Activated CD4-positive, alpha-beta T cell treated with anti-CD3 and anti-CD28 coated beads, Interleukin-10, Interleukin-2, amounts not matched to agents 100 ng/mL and 50 ng/mL, durations not matched to agents 16 hours and 8 hours (primary cell): Measurements from ENCODE around the gene OSBPL7.
"Not testable (repeated sequence)": the region's sequence is repeated elsewhere in the genome, so short reads cannot be mapped to it uniquely, and the experiment has no call there.

Experiments
- DNase-seq: peaks from one replicate; pipeline ENCODE4 v3.0.0-alpha.2; 2020

The OSBPL7 gene

DNA sequence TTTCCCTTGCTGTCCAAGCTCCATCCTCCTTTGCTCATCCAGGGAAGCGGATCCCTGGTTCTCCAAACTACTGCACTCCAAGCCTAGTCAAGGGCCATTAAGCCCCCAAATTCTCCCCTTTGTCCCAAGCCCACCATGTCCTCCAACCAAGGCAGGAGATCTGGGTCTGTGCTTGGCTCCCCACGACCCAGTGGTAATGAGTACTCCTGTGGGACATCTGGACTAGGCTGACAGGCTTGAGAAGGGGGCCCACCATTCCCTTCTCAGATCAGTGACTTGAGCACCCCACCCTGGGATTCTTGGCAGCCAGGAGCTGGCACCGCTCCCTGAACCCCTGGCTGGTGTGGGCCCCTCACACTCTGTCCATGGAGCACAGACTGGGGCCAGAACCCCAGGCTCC is 17.1 kb downstream of the OSBPL7 start:
- no peak for DNase-seq

DNA sequence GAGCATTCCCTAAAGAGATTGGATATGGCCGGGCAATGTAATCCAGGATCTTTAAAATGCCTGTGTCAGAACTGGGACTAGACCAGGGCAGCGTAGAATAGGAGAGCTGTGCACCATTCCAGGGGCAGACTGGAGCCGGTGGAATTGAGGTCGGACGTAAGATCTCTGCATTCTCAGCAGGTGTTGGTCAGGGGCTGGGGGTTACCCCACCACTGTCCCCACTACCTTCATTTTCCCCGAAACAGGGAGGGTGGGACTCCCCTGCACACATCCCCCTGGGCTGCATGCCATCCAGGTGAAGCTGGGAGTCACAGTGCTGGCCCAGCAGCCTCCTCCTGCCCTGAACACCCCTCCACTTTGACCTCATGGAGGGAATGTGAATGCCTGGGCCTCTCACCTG is 17.8 kb downstream of the OSBPL7 start:
- no peak for DNase-seq

DNA sequence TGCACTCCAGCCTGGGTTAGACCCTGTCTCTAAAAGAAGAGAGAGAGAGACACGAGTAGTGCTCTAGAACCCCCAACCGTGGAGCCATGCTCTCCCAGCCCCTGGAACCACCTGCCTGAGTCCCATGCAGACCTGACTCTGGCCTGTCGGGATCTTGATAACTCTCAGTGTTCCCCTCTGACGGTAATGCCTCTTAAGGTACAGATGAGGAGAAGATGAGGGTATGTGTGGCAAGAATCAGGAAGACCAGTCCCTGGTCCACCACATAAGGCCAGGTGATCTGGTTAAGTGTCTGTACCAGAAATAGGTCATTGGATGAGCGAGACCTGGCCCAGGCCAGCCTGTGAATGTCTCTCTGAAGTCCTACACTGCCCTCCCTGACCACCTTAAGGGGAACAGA is 18.4 kb downstream of the OSBPL7 start:
- no peak for DNase-seq

DNA sequence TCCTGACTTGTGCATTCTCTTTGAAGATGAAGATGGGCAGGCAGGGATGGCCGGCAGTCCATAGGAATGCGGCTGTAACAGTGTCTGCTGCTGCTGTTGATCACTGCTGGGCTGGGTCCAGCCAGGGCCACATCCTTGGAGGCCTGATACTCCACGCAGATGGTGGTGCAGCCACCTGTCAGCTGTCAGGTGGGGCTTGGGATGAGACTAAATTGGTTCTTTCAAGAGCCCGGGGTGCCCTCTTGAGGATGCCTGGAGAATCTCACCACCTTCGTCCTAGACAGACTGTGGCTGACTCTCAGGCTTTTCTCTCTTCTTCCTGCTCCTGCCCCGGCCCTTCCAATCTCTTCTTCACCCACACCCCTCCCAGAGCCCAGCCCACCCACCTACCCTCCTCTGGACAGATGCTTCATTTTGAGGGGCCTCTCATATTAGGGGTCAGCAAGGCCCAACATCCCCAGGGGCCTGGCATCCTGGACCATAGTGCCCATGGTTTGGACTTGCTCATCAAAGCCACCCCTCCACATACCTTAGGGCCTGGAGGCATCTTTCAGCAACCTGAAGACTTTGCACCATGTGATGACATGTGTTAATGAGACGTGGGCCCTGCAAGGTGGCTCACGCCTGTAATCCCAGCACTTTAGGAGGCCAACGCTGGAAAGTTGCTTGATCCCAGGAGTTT is 19.1 kb downstream of the OSBPL7 start:
- DNase-seq: peak; percentile 73

DNA sequence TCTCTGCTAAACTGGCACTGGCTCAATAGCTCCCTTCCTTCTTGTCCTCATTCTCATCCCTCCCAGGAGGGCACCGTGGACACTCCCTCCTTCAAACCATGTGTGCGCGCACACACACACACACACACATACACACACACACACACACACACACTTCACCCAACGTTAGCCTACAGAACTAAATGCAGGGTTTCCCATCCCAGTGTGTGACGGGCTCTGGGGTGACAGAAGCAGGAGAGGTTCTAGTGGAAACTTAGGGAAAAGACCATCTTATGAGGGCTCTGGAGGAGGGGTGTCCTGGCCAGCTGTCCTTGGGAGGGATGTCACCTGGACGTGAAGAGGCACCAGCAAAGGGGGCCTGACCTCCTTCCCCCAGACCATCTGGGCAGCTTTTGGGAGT is 19.7 kb downstream of the OSBPL7 start:
- no peak for DNase-seq

DNA sequence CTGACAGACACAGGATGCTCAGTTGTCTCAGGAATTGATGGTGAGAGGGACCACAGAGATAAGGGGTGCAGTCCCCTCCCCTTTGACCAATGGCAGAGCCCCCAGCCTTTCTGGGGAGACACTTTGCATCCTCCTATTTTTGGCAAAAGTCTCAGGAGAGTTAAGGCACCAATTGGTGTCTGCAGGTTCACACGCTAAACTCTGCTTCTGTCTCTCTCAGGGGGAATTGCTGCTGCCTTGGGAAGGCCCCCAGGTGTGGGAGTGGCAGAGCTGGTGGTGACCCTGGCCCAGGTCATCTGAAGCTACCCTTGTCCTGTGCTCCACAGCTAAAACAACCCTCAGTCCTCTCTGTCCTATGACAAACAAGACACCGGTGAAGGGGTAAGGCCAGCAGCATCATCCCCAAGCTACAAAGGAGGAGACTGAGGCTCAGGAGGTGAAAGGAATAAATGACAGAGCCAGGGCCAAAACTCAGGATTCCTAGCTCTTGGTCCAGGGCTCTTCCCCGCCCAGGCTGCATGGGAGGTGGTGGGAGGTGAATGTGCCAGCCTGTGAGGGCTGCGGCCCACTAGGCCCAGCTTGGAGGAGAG is 20.3 kb downstream of the OSBPL7 start:
- DNase-seq: no peak

DNA sequence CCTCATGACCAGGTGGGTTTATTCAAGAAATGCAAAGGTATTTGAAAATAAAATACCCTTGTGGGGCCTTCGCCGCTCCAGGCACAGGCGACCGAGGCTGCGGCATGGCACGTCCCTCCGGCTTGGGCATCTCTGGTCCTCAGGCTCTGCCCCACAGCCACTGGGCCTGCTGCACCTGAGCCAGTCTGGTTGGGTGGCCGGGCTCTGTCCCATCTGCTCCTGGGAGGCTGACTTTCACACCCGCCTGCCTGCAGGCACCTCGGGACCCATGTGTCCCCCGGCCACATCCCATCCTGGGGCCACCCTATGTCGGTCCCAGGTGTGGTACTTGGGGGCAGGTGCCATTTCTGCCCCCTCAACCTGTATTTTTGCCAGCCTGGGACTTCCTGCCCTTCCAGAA is 20.9 kb downstream of the OSBPL7 start:
- no peak for DNase-seq

DNA sequence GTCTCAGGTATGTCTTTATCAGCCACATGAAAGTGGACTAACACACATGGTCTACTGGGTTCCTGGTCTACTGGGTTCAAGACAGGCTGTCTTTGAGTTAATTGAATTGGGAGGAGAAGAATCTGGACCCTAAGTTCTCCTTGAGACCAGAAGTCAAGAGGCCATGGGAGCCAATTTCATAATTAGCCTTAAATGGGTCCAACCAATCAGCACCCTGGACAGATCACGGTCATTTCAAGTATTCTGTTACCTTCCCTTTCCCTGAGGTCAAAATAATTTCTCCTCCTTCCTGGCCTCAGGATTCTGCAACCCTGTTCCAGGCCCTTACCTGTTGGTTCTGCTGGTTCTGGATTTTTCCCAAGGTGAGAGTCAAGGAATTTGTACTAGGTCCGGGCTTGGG is 23.8 kb downstream of the OSBPL7 start:
- DNase-seq: no peak

DNA sequence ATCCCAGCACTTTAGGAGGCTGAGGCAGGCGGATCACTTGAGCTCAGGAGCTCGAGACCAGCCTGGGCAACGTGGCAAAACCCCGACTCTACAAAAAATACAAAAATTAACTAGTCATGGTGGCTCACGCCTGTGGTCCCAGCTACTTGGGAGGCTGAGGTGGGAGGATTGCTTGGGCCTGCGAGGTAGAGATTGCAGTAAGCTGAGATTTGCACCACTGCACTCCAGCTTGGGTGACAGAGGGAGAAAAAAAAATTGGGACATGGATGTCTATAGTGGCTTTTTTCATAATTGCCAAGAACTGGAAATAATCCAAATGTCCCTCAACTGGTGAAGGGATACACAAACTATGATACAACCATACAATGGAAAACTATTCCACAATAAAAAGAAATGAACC is 28.6 kb downstream of the OSBPL7 start:
- no peak for DNase-seq

DNA sequence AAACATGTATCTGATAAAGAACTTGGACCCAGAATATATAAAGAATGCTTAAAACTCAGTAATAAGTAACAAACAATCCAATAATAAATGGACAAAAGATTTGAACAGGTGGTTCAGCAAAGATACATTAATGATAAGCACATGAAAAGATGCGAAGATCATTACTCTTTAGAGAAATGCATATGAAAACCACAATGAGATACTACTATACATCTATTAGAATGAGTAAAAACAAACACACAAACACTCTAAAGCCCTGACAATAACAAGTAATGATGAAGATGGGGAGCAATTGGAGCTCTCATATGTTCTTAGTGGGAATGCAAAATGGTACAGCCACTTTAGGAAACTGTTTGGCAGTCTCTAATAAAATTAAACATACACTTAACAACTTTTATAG is 29.1 kb downstream of the OSBPL7 start:
- DNase-seq: no peak

DNA sequence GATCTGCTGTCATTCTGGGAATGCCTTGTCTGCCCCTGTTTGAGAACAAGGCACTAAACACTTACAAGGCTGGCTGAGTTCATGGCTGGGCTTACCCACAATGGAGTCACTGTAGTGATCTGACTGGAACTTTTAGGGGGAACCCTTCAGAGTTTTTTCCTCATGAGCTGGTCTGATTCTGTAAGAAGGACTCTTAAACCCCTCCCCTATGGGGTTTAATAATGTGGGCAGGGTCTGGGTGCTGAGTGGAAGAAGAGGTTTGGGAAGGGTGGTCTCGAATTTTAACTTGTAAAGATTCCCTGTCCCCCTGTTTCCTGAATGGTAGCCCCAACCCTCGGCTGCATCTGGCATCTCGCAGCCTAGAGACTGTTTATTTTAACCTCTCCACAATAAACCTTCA is 30.6 kb downstream of the OSBPL7 start:
- DNase-seq: no peak

DNA sequence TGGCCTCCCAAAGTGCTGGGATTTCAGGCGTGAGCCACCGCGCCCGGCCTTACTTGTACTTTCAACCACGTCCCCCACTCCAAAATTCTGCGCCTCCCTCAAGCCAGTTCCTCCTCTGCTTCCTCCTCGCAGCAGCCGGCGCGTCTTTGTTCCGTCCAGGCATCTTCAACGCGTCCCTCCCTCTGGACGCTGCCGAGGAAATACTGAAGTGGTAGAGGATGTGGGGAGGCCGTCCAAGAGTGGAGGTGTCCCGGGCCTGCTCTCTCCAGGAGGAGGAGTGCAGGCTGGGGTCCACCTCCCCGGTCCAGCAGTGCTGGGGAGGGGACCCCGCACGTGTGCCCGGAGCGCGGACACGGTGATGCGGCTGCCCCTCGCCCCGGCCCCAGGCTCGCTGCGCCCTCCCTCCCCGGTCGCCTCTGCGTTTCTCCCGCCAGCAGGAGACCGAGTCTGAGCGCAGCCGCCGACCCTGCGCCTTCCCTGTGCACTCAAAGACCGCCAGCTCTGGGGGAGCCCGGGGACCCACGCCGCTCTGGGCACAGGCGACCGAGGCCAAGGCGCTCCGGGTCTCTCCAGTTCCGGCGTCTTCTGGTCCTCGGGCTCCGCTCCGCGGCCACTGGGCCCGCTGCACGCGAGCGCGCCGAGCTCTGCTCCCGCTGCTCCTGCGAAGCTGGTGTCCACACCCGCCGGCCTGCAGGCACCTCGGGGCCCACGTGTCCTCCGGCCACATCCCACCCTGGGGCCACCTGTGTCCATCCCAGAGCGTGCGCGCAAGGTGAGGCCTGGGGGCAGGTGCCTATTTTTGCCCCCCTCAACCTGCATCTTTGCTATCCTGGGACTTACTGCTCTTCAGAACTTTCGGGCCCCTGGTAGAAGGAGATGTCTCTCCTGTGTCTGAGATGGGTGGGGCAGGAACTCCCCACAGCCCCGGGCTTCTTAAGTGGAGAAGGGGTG is 31.7 kb downstream of the OSBPL7 start:
- peak; percentile 70 for DNase-seq

DNA sequence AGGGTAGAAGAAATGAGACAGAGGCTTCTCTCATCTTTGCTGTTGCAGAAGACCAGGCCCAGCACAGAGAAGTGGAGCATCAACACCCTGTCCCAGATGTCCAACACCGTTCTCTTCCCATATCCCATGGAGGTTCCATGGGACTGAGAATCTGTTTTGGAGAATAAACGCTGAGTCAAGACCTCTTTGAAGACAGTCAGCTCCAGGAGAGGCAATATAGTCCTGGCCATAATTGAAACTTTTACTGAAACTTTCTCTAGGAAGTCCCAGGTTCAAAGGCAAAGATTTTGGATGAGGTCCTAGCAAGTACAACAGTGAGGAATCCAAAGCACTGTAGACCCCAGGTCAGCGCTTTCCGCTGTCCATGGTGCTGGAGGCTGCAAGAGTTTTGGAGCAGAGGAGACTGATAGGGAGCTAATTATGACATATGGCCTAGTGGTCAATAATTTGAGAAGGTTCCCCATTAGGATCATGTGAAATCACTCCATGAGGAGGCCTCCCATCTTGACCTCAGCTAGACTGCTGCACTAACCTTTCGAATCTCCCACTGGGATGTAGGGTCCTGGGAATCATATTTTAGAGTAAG is 36.0 kb downstream of the OSBPL7 start:
- peak; percentile 23 for DNase-seq

DNA sequence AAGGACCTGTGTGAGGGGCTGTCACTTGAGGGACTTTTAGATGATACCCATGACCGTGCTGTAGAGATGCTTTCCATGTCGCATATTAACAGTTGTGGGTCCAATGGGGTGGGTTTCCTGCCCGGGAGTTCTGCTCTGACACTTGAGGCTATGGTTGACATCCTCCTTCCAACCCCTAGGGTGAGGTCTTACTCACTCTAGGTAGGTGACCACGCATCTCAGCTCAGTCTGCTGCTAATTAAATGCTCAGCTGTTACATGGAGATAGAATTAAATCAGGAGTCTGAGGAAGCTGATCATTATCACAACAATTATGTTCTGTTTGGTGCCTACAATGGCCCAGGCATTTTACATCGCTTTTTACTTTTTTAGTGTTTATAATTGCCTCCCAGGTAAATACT is 40.2 kb downstream of the OSBPL7 start:
- DNase-seq: no peak

DNA sequence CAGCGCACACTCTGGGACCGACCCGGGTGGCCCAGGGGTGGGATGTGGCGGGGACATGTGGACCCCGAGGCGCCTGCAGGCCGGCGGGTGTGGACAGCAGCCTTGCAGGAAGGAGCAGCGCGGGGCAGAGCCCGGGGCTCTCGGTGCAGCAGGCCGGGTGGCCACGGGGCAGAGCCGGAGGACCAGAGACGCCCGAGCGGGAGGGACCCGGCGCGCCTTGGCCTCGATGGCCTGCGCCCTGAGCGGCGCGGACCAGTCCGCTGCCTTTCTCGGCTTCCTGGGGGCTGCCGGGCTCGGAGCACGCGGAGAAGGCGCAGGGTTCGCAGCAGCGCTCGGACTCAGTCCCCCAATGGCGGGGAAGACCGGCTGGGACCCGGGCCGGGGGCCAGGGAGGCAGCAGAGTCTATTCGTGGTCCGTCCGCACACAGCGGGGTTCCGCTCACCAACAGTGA is 43.4 kb downstream of the OSBPL7 start:
- no peak for DNase-seq

DNA sequence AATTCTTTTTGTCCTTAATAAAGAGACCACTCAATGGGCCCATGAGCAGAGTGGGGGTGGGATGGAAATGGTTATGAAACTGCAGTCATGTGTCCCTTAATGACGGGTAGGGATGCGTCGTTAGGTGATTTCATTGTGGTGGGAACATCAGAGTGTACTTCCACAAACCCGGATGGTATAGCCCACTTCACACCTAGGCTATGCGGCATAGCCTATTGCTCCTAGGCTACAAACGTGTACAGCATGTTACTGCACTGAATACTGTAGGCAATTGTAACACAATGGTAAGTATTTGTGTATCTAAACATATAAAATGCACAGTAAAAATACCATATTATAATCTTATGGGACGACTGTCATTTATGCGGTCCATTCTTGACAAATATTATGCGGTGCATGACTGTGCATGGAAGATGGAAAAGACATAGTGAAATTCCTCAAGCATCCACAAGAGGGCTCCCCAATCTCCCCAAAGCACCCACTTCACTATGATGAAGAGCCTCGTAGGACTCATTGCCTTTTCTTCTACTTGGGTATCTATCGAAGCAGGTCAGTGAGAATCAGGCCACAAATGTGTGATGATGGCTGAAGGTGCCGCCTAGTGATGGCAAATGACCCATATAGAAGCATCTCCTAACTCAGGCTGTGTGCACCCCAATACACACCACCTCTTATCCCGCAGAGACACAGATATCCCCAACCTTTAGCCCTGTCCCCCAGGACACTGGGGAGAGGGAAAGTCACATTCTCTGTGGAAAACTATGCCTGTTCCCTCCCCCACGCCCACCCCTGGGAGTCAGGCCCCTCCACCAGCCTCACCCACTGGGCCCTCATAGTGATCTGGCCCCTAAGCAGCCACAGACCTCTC is 45.0 kb downstream of the OSBPL7 start:
- DNase-seq: peak; percentile 61

DNA sequence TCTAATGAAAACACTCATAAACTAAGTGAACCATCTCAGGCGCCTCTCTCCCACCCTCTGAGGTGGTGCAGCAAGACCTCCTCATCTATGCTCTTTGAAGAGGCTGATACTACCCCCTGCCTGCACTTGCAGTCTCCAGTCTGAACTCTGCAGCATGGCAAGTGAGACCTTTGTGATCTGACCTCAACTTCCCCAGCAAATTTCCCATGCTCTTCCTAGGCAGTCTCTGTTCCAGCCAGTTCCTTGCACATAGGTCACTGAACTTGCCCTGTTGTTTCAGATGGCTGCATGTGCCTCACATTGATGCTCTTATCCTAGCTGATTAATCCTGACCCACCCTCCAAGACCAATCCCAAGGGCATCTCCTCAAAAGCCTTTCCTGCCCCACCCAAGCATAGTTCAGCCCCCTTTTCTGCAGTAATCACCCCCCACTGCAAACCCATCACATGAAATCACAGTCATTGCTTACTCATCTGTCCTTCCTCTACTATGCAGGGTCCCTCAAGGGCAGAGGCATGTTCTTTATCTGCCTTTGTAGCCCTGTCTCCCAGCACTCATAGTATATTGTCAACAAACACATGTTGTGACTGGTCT is 46.5 kb downstream of the OSBPL7 start:
- no peak for DNase-seq

DNA sequence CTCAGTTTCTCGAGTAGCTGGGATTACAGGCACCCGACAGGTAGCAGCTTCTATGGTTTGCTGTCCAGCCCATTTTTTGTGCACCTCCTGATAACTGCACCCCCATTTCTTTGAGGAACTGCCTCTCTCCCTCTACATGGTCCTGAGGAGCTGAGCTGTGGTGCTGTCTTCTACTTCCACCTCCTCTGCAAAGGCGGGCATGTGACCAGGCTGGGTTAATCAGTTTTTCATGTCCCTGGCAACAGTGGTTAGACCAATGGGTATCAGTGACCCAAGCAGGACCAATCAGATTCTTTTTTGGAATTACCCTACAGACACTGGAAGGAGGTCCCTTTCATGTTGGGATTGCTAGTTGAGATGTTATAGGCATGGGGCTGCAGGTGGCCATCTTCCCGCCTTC is 47.3 kb downstream of the OSBPL7 start:
- DNase-seq: no peak

DNA sequence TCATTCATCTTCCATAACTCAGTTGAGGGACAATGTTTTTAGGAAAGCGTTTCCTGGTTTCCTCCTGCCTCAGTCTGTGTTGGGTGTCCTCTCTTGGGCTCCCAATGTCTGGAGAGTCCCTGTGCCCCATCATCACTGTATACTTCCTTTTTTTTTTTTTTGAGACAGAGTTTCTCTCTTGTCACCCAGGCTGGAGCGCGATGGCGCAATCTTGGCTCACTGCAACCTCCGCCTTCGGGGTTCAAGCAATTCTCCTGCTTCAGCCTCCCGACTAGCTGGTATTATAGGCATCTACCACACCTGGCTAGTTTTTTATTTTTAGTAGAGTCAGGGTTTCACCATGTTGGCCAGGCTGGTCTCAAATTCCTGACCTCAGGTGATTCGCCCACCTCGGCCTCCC is 47.9 kb downstream of the OSBPL7 start:
- not testable (repeated sequence) for DNase-seq

DNA sequence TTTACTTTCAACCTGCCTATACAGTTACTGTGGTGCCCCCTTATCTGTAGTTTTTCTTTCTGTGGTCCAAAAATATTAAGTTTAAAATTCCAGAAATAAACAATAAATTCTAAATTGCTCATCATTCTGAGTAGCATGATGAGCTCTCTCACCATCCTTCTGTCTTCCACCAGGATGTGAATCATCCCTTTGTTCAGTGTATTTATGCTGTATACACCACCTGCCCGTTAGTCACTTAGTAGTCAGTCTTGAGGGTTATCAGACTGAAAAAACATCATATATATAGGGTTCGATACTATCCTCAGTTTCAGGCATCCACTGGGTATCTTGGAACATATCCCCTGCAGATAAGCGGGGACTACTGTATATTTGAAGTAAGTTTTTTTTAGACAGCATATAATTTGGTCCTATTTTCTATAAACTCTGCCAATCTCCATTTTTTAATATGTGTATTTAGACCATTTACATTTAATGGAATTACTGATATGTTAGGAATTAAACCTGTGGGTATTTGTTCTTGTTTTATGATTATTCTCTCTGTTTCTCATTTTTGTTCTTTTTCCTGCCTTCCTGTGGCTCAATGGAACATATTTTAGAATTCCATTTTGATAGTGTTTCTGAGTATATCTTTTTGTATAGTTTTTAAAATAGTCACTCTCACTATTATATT is 57.5 kb downstream of the OSBPL7 start:
- peak; percentile 17 for DNase-seq

DNA sequence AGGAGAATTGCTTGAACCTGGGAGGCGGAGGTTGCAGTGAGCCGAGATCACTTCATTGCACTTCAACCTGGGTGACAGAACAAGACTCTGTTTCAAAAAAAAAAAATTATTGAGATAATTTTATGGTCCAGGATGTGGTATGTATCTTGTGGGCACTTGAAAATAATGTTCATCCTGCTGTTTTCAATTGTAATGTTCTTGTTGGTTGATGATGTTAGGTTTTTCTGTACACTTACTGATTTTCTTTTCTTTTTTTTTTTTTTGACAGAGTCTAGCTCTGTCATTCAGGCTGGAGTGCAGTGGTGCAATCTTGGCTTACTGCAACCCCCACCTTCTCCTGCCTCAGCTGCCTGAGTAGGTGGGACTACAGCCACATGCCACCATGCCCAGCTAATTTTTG is 58.9 kb downstream of the OSBPL7 start:
- no peak for DNase-seq
